ENCODE measurements around the gene FAM47E. TPM values are rescaled to one million over a fixed set of nuclear protein-coding genes. Genes with fewer than 3 reads are reported as not detected.

Gene FAM47E
- total and polyA plus RNA-seq, 2 of the 8 experiments (the other 6 are each of a cell fraction or from before 2014, with no cell fraction given), result 1.3 to 1.4 TPM

DNA sequence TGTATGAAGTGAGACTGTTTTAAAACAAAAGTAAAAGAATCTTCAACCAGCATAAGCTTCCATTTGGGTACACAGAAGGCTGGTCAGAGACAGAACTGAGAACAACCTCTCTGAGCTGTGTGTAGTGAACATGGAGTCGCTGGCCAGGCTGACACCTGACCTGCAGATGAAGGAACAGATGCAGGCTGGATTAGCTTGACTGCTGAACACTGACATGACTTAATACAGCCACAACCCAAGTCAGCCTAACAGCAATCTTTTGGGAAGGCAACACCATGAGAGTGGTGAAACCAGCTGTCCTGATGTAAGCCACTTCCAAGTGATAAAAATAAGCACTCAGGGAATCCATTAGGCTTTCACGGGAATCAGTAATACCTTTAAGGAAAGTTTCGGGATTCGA lies 48.0 kb upstream of the FAM47E start:
- FAIRE-seq, result no peak
- TF ChIP-seq POU5F1 (IDR thresholded peaks at IDR 0.05; ENCODE audit: low read depth, low read length) (no peak), EGR1 (IDR thresholded peaks at IDR 0.05; ENCODE audit: borderline replicate concordance, low read depth, low read length) (no peak), JUN (IDR thresholded peaks at IDR 0.05; ENCODE audit: low read depth, low read length) (no peak), RXRA (IDR thresholded peaks at IDR 0.05; ENCODE audit: insufficient read depth, low read depth, low read length) (no peak), SAP30 (IDR thresholded peaks at IDR 0.05; ENCODE audit: insufficient read depth, insufficient replicate concordance, low read length) (no peak), TCF12 (IDR thresholded peaks at IDR 0.05; ENCODE audit: low read depth, low read length) (no peak), RNF2 (IDR thresholded peaks at IDR 0.05; ENCODE audit: borderline replicate concordance, low read depth, low read length, missing control alignments, poor library complexity, severe bottlenecking) (no peak)

More for the DNA sequence above, 48.0 kb upstream of the FAM47E start:
- H3K23ac ChIP-seq (ENCODE audit: insufficient read length), result no peak overlapping the region
- H3K9me3 ChIP-seq (ENCODE audit: insufficient read depth in 2 of 2, low read depth in 1 of 2, low read length in 1 of 2), result no peaks in the 10 kb centered on the region
- no peak overlapping the region for H2AK5ac ChIP-seq (ENCODE audit: low read depth, low read length)
- H4K8ac ChIP-seq (ENCODE audit: extremely low read depth, insufficient read depth, low read length), result no peak overlapping the region
- H2BK15ac ChIP-seq (ENCODE audit: low read length), result no peak overlapping the region
- DNase-seq (ENCODE audit: low read depth in 1 of 2, low spot score in 2 of 2), result no peak
- H3K18ac ChIP-seq (ENCODE audit: extremely low read depth, low read length), result no peak overlapping the region
- H3K79me1 ChIP-seq (ENCODE audit: low read depth, low read length), result peaks cover 4% of the 10 kb centered on the region; the same call in 1 of the 2 replicates
- H4K5ac ChIP-seq (ENCODE audit: insufficient read length, low read depth, low read length), result no peak overlapping the region
- no peak overlapping the region for H2BK12ac ChIP-seq (ENCODE audit: low read depth, low read length)
- H3K27ac ChIP-seq (ENCODE audit: low read depth, low read length), result no peak overlapping the region
- H3K4me3 ChIP-seq (ENCODE audit: extremely low read depth in 1 of 4, insufficient read depth in 2 of 4, low read depth in 3 of 4, low read length in 4 of 4), result no peak overlapping the region
- no peaks in the 10 kb centered on the region for H3K36me3 ChIP-seq (ENCODE audit: control insufficient read depth in 2 of 4, insufficient read depth in 4 of 4, low read length in 3 of 4)
- ChIA-PET POLR2A (ENCODE audit: partially characterized antibody) (no interaction called here), CTCF (ENCODE audit: partially characterized antibody) (interaction anchor here (1.1 kb wide), 1 partner anchor 174 kb away, joined by 4 read pairs; no protein-coding TSS in a partner anchor)
- no peak overlapping the region for H3K4ac ChIP-seq (replicated peaks; ENCODE audit: insufficient read length, low read depth, low read length)
- no peak overlapping the region for H3K4me2 ChIP-seq (ENCODE audit: insufficient read depth in 1 of 2, low read depth in 2 of 2, low read length in 2 of 2)
- 84% methylated on average over 4 of the region's 4 CpGs; no CpG with 5 or more reads in 1 of the 2 experiments for WGBS, 2 experiments (ENCODE audit: extremely low coverage in 1 of 2, insufficient coverage in 1 of 2, insufficient read length in 1 of 2, insufficient replicate concordance in 2 of 2, low coverage in 1 of 2, low lambda C conversion rate in 2 of 2, missing lambda C conversion rate in 1 of 2)
- no peak overlapping the region for H2BK20ac ChIP-seq (ENCODE audit: low read length)
- H3K79me2 ChIP-seq (ENCODE audit: control insufficient read depth in 1 of 2, insufficient read depth in 2 of 2, low read length in 2 of 2), result peaks cover 0 to 18% of the 10 kb centered on the region in 2 experiments; a peak in 3 of 4 replicates
- H2BK5ac ChIP-seq (ENCODE audit: low read depth, low read length), result no peak overlapping the region
- no peaks in the 10 kb centered on the region for H4K20me1 ChIP-seq (replicated peaks in 1 of 2; ENCODE audit: control insufficient read depth in 1 of 2, insufficient read depth in 2 of 2, low read length in 2 of 2)
- H3K4me1 ChIP-seq (replicated peaks in 1 of 4; ENCODE audit: control insufficient read depth in 3 of 4, insufficient read depth in 4 of 4, low read length in 3 of 4), result 0 out of 7 replicates have a peak, but pooled peaks cover 0 to 2% (median 0%) of the 10 kb centered on the region in 4 experiments
- H4K91ac ChIP-seq (replicated peaks; ENCODE audit: insufficient read length, low read length), result no peak overlapping the region
- H3K9ac ChIP-seq (replicated peaks in 1 of 4; ENCODE audit: extremely low read depth in 1 of 4, low read depth in 3 of 4, low read length in 3 of 4), result no peak overlapping the region
- H2BK120ac ChIP-seq (replicated peaks; ENCODE audit: low read depth, low read length), result no peak overlapping the region
- H2AFZ ChIP-seq (ENCODE audit: low read length), result no peak overlapping the region
- H3K27me3 ChIP-seq (replicated peaks in 1 of 4; ENCODE audit: control insufficient read depth in 3 of 4, extremely low read depth in 1 of 4, insufficient read depth in 3 of 4, low read length in 3 of 4), result no peaks in the 10 kb centered on the region
- no peak overlapping the region for H3K14ac ChIP-seq (ENCODE audit: insufficient read length)
- H3K23me2 ChIP-seq (ENCODE audit: low read depth, low read length), result no peaks in the 10 kb centered on the region
- no peak overlapping the region for H3K56ac ChIP-seq (replicated peaks; ENCODE audit: insufficient read length, low read depth, low read length)

Data from H1 (cell line).